Epithelial cell of prostate (primary cell): ENCODE data around the gene MAP2.

Experiments used
- DNase-seq: peaks from one replicate; pipeline ENCODE4 v3.0.0-alpha.2; 2011; ENCODE audit warnings: low read depth, low spot score
- H3K27ac ChIP-seq: fragments of 450-650 bp; 2 replicates; pipeline ENCODE4 v1.5.1; 2017; ENCODE audit warnings: mild to moderate bottlenecking

The MAP2 gene

GRCh38 chr2:209423562-209424198 lies at the start of gene MAP2:
TSS of gene MAP2 (plus strand) at chr2:209424047. CDS start at chr2:209653171, 229,124 bp downstream.
- DNase-seq, result no peak
- H3K27ac ChIP-seq, result peak within 1 kb of the TSS; percentile 82

- no peak overlapping the region for H3K27ac ChIP-seq
- no peak for DNase-seq
Measured at GRCh38 chr2:209376686-209377085, 47.2 kb upstream of the MAP2 start.

GRCh38 chr2:209380293-209380692 lies 43.6 kb upstream of the MAP2 start:
- H3K27ac ChIP-seq, result peak overlapping the region; percentile 46
- no peak for DNase-seq

- H3K27ac ChIP-seq, result peak overlapping the region; percentile 46
- DNase-seq, result no peak
Measured at GRCh38 chr2:209381091-209381490, 42.8 kb upstream of the MAP2 start.

- H3K27ac ChIP-seq, result peak overlapping the region; percentile 85
- no peak for DNase-seq
Measured at GRCh38 chr2:209382775-209383174, 41.1 kb upstream of the MAP2 start.

- H3K27ac ChIP-seq, result peak overlapping the region; percentile 85
- DNase-seq, result peak; percentile 94
Measured at GRCh38 chr2:209383212-209383611, 40.6 kb upstream of the MAP2 start.

GRCh38 chr2:209387389-209387788 lies 36.5 kb upstream of the MAP2 start:
- H3K27ac ChIP-seq, result no peak overlapping the region
- DNase-seq, result no peak

GRCh38 chr2:209388446-209389037 lies 35.3 kb upstream of the MAP2 start:
- no peak overlapping the region for H3K27ac ChIP-seq
- no peak for DNase-seq

- no peak for DNase-seq
- H3K27ac ChIP-seq, result no peak overlapping the region
Measured at GRCh38 chr2:209389171-209389618, 34.7 kb upstream of the MAP2 start.

- no peak overlapping the region for H3K27ac ChIP-seq
- no peak for DNase-seq
Measured at GRCh38 chr2:209390839-209391238, 33.0 kb upstream of the MAP2 start.

GRCh38 chr2:209391776-209392401 lies 32.0 kb upstream of the MAP2 start:
- peak overlapping the region; percentile 19 for H3K27ac ChIP-seq
- no peak for DNase-seq

GRCh38 chr2:209395229-209395628 lies 28.6 kb upstream of the MAP2 start:
- H3K27ac ChIP-seq, result no peak overlapping the region
- DNase-seq, result no peak

- no peak overlapping the region for H3K27ac ChIP-seq
- DNase-seq, result no peak
Measured at GRCh38 chr2:209395652-209396051, 28.2 kb upstream of the MAP2 start.

GRCh38 chr2:209398463-209398862 lies 25.4 kb upstream of the MAP2 start:
- H3K27ac ChIP-seq, result no peak overlapping the region
- no peak for DNase-seq

- H3K27ac ChIP-seq, result no peak overlapping the region
- no peak for DNase-seq
Measured at GRCh38 chr2:209401788-209402187, 22.1 kb upstream of the MAP2 start.

GRCh38 chr2:209411296-209411695 lies 12.6 kb upstream of the MAP2 start:
- no peak overlapping the region for H3K27ac ChIP-seq
- no peak for DNase-seq

- no peak overlapping the region for H3K27ac ChIP-seq
- no peak for DNase-seq
Measured at GRCh38 chr2:209411718-209412117, 12.1 kb upstream of the MAP2 start.

GRCh38 chr2:209413311-209414014 lies 10.4 kb upstream of the MAP2 start:
- no peak overlapping the region for H3K27ac ChIP-seq
- DNase-seq, result no peak

- DNase-seq, result no peak
- no peak overlapping the region for H3K27ac ChIP-seq
Measured at GRCh38 chr2:209416913-209417312, 6.9 kb upstream of the MAP2 start.

- peak overlapping the region; percentile 82 for H3K27ac ChIP-seq
- DNase-seq, result no peak
Measured at GRCh38 chr2:209422191-209422754, 1.6 kb upstream of the MAP2 start.
